ENCODE measurements around the gene PRKAG2. TPM values are rescaled to one million over a fixed set of nuclear protein-coding genes. Genes with fewer than 3 reads are reported as not detected.

Gene PRKAG2
- total RNA-seq, 1 donor from 2014 or later, result 17.7 TPM

DNA sequence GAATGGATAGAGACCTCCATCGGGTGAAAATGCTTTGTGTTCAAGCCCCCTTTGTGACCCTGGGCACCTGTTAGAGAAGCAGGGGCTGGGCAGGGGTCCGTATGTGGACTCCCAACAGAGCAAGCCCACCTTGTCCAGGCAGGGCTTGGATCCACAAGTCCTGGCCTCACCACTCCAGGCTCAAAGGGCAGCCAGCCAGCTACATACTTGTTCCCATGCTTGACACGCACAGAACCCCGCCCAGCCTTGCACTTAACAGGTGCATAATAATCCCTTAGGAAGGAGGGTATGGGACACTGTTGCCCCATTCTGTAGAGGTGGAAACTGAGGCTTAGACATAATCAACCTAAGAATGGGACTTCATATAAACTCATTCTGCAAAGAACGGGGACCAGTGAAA, 160.6 kb downstream of the PRKAG2 start:
- intact Hi-C loops (cut with micrococcal nuclease), result no loop called here

DNA sequence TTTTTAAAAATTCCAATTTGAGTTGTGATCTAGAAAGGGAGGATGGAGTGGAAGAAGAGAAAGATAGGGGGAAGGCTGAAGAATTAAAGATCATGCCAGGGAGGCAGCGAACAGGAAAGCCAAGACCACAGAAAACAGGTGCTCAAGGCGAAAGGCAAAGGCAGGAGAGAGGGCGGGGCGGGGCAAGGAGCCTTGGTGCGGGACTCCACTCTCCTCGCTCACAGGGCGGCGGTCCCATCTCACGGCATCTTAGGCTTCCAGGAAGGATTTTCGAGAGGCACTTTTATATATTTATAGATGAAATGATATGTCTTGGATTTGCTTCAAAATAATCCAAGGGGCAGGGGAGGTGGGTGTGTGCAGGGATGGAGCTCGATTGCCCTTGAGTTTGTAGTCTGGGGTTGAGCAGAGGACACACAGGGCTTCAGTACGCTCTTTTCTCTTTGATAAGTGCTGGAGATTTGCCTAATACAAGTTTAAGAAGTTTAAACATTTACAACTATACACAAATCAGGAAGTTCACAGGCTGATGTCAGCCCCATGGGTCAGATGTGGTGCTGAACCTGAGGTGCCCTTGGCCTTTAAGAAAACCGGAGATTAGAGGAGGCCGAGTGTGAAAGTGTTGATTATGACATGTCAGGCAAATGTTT, 161.1 kb downstream of the PRKAG2 start:
- intact Hi-C loops (cut with micrococcal nuclease), result no loop called here

DNA sequence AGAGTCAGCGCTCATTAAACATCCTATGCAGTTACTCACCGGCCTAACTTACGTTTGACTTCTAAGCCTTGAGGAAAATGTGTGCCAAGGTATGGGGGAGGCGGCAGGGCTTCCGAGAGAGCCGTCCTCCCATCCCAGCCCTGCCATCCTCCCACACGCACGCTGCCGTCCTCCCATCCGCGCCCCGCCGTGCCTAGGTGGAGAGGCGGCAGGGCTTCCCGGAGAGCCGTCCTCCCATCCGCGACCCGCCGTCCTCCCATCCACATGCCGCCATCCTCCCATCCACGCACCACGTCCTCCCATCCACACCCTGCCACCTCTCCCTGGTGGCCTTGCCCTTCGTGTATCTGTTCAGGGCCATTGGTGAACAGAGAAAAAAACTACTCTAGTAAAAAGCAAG, 162.7 kb downstream of the PRKAG2 start:
- intact Hi-C loops (cut with micrococcal nuclease), result no loop called here

DNA sequence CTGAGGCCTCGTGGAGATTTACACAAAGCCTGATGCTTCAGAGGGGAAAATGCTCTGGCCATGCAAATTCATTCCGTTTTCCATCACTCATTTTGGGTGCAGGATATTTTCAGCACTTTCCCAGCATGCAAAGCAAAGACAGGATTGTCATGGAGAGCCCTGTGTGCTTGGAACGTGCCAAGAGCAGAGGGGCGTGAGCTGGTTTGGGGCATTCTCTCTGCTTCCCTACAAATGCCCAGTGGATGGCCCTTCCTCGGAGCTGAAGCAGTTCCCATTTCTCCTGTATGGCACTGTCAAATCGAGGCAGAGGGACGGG, 164.1 kb downstream of the PRKAG2 start:
- intact Hi-C loops (cut with micrococcal nuclease), result no loop called here

DNA sequence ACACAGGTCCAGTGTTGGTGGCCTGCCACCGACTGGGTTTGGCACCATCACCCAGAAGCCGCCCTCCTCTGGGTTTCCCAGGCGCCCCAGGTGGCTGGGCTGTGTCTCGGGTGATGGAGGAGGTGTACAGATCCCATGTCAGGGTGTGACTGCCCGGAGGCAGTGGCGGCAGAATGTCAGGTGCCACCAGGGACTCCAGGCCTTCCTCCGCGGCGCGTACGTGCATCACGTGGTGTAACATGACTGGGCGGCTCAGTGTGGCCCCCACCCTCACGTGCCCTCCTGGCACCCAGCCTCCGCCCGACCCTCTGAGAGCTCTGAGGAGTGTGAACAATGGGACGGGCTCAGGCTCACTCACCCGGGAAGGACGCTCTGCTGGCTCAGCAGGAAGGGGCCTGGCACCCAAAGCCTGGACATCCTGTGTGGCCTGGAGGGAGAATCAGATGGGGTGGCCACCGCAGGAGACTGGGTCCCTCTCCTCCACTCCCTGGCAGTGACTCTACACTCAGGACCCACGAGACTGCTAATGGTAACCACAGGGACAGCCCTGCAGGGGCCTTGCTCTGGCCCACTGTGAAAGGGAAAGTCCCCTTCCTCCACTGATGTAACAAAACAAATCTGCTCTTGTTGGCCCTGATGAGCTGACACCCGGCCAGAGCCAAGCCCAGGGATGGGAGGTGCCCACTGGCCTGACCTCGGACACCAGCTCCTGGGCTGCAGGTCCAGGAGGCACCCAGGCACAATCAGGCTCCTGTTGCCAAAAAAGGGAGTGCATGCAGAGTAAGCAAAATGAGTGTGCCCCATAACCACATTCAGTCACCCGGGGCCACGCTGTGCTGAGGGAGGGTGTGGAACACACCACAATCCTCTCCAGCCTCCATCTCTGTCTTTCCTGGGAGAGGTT, 164.8 kb downstream of the PRKAG2 start:
- intact Hi-C loops (cut with micrococcal nuclease), result no loop called here

DNA sequence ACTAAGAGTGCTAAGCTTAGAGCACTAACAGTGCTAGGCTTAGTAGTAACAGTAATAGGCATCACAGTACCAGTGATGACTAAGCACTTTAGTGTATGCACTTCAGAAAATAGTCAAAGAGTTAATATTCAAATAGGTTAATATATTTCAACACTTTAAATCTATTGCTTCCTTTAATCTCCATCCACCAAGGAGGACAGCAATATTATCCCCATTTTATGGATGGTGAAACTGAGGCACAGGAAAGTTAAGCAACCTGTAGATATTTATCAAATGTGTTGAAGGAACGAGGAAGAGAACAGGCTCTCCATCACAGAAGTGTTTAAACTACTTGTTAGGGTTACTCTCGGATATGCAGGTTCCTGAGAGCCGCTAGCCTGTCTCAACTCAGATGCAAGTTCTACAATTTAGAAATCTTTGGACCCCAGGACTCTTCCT, 165.5 kb downstream of the PRKAG2 start:
- intact Hi-C loops (cut with micrococcal nuclease), result no loop called here

DNA sequence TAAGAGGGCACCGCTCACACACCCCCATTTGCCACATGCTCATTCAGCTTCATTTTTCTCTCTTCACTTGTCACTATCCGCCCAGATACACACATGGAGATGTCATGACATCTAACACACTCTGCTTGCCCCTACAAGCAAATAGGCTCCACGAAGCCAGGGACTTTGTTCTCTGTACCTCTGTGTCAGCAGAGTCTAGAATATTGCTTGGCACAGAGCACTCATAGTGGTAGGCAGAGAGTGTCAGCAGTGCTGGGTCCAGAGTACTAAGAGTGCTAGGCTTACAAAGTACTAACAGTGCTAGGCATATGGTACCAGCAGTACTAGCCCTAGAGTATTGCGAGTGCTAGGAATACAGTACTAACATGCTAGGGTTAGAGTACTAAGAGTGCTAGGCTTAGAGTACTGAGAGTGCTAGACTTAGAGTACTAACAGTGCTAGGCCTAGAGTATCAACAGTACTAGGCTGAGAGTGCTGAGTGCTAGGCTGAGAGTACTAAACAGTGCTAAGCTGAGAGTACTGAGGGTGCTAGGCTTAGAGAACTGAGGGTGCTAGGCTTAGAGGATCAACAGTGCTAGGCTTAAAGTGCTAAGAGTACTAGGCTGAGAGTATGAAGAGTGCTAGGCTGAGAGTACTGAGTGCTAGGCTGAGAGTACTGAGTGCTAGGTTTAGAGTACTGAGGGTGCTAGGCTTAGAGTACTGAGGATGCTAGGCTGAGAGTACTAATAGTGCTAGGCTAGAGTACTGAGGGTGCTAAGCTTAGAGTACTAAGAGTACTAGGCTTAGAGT, 166.1 kb downstream of the PRKAG2 start:
- intact Hi-C loops (cut with micrococcal nuclease), result no loop called here

DNA sequence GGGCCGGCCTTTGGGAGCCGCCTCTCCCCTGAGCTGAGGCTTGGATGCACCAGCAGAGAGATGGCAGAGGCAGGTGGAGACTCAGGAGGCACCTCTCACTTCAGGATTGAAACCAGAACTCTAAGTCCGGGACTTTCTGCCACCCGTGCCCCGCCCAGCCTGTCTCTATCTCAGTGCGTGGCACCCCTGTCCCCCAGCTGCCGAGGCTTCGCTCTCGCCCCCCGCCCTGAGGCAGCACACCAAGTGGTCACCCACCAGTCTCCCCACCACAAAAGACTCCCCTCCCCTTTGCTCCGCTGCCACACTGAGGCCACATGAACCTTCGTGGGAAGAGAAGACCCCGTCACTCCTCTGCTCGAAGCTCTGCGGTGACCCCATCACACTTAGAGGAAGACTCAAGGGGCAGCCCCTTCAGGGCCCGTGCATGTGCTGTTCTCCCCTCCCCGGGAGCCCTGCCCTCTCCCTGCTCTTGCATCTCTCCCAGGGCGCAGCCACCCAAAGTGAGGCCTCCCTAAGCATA, 166.7 kb downstream of the PRKAG2 start:
- intact Hi-C loops (cut with micrococcal nuclease), result no loop called here

DNA sequence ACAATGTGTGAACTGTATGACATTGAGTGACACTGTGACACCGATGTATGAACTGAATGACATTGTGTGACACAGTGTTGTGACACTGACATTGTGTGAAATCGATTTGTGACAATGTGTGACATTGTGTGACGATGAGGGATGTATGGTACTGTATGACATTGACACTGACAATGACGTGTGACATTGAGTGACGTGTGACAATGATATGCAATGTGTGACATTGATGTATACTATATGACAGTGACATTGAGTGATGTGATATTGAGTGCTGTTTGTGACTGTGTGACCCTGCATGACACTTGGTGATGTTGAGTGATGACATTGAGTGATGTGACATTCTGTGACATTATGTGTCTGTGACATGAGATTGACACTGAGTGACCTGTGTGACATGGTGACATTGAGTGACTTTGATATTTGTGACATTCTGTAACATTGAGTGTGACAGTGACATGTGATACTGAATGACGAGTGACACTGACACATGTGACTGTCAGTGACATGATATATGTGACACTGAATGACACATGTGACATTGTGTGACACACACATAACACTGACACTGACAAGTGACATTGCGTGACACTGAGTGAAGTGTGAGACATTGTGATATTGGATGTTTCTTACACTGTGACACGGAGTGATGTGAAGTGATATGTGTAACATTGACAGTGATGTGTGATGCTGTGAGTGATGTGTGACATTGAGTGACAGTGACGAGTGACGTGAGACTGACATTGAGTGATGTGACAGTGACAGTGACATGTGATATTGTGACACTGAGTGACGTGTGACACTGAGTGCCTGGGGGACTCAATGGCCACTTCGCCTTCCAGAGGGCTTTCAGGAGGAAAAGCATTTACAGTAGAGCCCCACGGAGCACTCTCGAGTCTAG, 167.5 kb downstream of the PRKAG2 start:
- intact Hi-C loops (cut with micrococcal nuclease), result no loop called here

DNA sequence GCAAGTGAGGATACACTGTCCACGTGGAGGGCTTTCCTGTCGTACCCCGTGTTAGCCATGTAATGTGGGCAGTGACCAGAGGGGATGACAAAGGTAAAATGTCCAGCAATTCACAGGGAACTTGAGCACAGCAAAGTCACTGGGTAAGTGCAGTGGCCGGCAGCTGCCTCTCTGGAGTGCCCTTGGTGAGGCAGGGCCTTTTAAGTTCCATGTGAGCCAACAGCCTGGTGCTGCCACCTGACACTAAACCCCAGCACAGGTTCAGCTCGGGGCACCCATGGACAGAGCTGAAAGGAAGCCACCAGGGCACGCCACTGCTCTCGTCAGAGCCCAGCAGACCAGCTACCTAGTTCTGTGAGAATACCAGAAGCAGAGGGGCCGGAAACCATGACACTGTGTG, 168.3 kb downstream of the PRKAG2 start:
- intact Hi-C loops (cut with micrococcal nuclease), result no loop called here

DNA sequence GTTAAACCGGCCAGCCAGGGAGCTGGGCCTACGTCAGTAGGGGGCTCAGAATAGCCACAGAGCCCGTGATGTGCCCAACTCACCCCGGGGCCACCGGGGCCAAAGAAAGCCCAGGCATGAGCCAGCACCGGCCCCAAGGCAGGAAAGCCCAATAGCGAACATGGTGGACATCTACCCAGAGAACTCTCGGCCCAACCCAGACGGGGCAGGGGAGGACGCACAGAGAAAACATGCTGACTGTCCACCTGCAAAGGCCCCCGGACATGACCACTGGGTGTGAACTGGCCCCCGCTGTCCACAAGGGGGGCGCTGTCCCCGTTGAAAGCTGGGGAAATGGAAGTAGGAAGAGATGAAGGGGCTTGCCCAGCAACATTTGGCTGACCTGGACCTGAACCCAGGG, 169.2 kb downstream of the PRKAG2 start:
- intact Hi-C loops (cut with micrococcal nuclease), result no loop called here

DNA sequence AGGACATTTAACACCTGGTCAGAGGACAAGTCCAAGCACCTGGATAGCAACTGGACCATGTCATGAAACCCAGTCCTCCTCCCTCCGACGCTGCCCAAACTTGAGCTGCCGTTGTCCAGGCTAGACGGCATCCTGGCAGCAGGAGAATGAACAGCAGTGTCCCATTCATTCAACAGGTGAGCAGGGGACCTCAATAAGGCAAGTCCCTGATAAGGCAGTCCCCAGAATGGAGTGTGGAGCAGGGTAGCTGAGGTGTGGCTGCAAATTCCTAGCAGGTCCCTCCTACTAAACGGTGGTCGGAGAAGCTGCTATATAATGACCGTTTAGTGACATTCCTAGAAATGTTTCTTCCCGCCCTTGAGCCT, 169.8 kb downstream of the PRKAG2 start:
- intact Hi-C loops (cut with micrococcal nuclease), result no loop called here

DNA sequence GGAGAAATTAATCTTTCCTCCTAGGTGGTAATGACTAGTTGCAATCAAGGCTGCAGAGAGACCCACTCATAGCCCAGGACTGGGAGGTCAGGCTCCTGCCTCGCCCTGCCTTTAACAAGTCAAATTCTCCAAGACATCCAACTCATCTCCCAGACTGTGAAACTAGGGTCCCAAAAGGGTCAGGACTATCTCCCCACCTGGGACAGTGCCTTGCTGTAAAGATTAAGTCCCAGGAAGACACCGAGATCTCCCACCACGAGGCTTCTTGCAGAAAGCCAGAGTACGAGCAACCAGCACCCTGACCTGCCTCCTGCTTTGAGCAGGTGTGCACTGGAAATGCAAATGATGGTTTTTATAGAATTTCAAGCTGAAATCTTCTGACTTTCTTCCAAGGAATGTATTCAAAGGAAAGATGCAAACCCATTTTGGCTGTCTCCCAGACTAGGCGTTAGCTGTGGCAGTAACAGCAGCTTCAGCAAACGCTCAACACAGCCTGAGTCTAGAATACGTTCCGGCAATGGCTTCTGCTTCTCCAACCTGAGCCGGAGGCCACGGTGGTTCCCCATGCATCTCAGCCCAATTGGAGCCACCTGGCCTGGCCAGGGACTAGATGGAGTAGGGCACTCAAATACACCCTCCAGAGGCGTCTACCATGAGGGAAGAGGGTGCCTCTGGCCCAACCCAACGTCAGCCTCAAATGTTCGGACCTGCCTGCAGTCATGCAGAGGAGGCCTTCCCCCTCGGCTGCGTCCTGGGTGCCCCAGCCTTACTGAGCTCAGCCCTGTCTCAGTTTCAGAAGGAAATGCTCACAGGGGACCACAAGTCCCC, 170.4 kb downstream of the PRKAG2 start:
- intact Hi-C loops (cut with micrococcal nuclease), result no loop called here

DNA sequence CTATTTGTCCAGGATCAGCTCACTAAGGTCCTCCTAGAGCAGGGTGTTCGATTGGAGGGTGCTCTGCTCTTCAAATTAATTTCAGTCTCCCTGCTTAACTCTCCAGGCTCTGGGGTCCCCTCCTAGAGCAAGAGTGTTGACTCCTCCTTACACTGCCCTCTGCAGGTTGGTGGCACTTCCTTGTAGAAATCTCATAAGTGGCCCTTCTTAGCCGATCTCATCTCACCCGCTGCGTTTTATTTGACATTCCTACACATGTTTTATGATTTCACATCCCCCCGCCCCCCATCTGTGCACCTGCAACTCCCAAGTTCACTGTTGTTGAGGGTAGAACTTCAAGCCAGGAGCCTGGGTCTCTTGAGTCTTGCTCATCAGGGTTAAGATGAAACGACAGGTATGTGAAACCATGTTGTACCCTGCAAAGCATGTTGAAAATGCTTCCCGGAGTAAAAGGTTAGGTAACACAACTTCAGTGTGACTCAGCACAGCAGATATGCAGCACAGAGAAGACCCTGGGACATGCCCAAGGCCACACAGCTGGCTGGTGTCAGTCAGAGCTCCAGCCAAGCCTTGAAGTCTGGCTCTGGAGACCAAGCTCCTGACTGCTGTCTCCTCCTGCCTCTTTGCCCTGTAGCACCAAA, 171.2 kb downstream of the PRKAG2 start:
- intact Hi-C loops (cut with micrococcal nuclease), result loop anchor here (2.0 kb wide), 1 partner anchor 73 kb away; no protein-coding TSS in a partner anchor

DNA sequence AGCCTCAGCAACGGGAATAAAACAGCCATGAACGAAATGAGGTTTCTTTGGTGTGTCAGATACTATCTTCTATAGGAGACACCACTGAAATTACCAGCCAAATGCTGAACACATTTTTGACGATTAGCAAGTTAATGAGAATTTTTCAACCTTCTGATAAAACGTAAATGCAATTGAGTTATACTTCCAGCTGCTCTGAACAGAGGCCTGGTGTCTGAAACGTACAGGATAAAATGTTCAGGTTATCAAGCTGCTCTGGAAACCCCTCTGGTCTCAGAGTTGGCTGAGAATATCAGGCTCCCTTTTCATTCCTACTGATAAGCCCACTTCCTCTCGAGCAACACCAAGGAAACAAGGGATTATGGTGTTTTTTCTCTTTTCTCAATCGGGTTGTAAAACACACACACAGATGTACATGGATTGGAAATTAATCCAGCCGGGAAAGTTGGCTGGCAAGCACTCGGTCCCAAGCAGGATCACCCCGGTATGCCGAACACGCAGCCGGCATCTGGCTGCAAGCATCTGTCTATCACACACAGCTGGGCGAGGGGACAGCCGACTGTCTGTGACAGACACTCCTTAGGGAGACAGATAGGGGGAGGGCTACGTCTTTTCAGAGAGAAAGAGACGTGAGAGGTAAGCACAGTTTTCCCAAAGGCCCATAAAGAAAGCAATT, 171.8 kb downstream of the PRKAG2 start:
- intact Hi-C loops (cut with micrococcal nuclease), result loop anchor here (2.0 kb wide), 1 partner anchor 72 kb away; no protein-coding TSS in a partner anchor

DNA sequence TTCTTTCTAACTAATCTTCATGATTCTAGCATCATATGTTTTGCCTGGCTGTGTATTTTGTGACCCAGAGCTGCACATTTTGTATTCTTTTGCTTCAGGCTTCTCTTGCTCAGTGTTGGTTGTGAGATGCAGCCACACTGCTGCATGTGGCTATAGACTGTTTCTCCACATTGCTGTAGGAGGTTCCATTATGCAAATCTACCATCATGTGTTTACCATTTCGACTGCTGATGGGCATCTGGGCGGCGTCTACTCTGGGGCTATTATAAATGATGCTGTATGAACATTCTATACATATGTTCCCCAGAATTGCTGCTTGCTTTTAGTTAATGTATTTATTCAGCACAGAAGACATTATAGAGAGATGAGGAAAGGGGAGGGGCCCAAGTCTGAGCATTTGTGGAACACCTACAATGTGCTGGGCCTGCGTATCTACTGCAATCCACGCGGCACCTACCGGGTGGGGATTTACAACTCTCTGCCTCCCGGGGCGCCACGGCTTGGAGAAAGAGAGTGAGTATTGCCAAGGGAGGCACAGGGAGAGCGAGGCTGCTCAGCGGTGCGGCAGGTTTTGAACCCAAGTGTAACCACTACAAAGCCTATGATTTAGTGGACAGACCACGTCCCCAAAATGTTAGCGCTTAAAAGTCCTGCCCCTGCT, 172.5 kb downstream of the PRKAG2 start:
- intact Hi-C loops (cut with micrococcal nuclease), result loop anchor here (2.0 kb wide), 1 partner anchor 72 kb away; no protein-coding TSS in a partner anchor

DNA sequence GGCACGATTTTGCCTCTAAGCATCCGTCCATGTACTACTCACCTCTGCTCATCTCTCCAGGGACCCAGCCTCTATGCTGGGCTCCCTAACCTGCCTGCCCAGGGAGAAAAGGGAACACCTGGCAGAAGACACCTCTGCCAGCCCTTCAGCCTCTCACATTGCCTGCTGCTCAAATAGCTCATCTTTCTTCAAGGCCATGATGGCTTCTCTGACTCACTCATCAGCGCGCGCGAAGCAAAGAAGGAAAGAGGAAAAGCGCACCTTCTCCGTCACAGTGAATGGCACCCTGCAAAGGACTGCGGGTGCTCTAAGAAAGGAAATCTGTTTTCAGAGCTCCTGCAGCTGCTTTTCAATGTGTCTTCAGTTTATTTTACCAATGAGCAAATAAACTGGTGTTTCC, 174.0 kb downstream of the PRKAG2 start:
- intact Hi-C loops (cut with micrococcal nuclease), result no loop called here

DNA sequence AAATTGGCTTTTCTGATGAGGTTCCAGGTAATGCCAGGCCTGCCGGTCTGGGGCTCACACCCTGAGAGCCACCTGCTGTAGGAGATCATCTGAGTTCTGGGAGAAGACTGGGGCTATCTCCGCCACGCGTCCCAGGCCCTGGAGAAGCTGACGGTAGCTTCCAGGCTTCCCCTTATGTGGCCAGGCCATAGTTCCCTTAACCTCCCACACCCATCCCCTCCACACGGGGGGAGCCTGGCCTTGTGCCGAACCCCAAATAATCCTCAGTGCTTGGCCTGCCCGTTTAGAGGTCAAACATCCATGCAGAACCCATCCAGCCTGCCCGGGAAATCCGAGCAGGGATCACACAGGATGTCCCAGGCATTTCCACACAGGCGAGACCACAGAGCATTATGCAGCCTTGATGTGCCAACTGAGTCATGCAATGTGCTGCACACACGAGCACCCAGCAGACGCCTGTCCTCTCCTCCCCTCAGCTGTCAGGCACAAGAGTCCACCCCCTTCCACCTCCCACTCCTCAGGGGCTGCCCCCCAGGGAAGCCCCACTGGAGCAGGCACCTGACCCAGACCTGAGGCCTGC, 176.2 kb downstream of the PRKAG2 start:
- intact Hi-C loops (cut with micrococcal nuclease), result no loop called here

All from T-helper 1 cell treated with Interleukin-12 subunit alpha and Interleukin-12 subunit beta and Interleukin-4 antibody, amounts not matched to agents 30 ng/mL and 1 ng/mL, for 36 hours (primary cell).